Upper lobe of left lung (tissue), 6 donors: Measurements from ENCODE around the gene ITPR1. TPM values are rescaled to one million over a fixed set of nuclear protein-coding genes. Genes with fewer than 3 reads are reported as not detected.

Source experiments
- ATAC-seq, 2 donors: fragments of 200-7000 bp; cut with Tn5 transposase; one replicate each; pipeline ENCODE4 v1.9.1; 2022; ENCODE audit warnings: mild to moderate bottlenecking in 2 of 2, moderate library complexity in 2 of 2; ENCODE audit not compliant: low FRiP score in 2 of 2
- DNase-seq, 2 donors: peaks; one replicate each; pipeline ENCODE4 v3.0.0-alpha.2; 2019 to 2020
- H3K27ac ChIP-seq, 4 donors: fragments of 200-600 bp; sonication (generic); one replicate each; pipeline ENCODE4 v1.5.1; 2016 to 2019
- H3K27me3 ChIP-seq, 4 donors: fragments of 200-600 bp; sonication (generic); one replicate each; pipeline ENCODE4 v1.5.1; 2017 to 2019
- H3K36me3 ChIP-seq, 4 donors: fragments of 200-600 bp; sonication (generic); one replicate each; pipeline ENCODE4 v1.5.1; 2016 to 2019
- H3K4me1 ChIP-seq, 4 donors: fragments of 200-600 bp; sonication (generic); one replicate each; pipeline ENCODE4 v1.5.1; 2018 to 2019
- H3K4me3 ChIP-seq, 4 donors: fragments of 200-600 bp; sonication (generic); one replicate each; pipeline ENCODE4 v1.5.1; 2017 to 2019; ENCODE audit warnings: mild to moderate bottlenecking in 2 of 4, moderate library complexity in 1 of 4
- H3K9me3 ChIP-seq, 4 donors: fragments of 200-600 bp; sonication (generic); one replicate each; pipeline ENCODE4 v1.5.1; 2018 to 2019
- CTCF ChIP-seq, 6 experiments: fragments of 450-650 bp in 4 of 6; fragments of 200-600 bp in 2 of 6; sonication (generic) in 2 of 6; IDR thresholded peaks; one replicate each; pipeline ENCODE4 v1.5.1; 2016 to 2019; ENCODE audit warnings: antibody characterized with exemption in 6 of 6
- EP300 ChIP-seq, 4 donors: sonication (generic); formaldehyde crosslinking; IDR thresholded peaks; one replicate each; pipeline ENCODE4 v1.5.1; 2017; ENCODE audit warnings: antibody characterized with exemption in 4 of 4, control low read depth in 2 of 4
- POLR2A ChIP-seq, 4 donors: fragments of 450-650 bp; IDR thresholded peaks; one replicate each; pipeline ENCODE4 v1.5.1; 2016 to 2017; ENCODE audit warnings: antibody characterized with exemption in 4 of 4, mild to moderate bottlenecking in 2 of 4
- POLR2AphosphoS5 ChIP-seq, 2 donors: sonication (generic); formaldehyde crosslinking; IDR thresholded peaks; one replicate each; pipeline ENCODE4 v1.5.1; 2017; ENCODE audit warnings: antibody characterized with exemption in 2 of 2
- WGBS, 2 donors: methylation state at CpG; one replicate each; pipeline ENCODE4 v1.1.5; 2017 to 2018; 5-methylcytosine and 5-hydroxymethylcytosine counted together
- total RNA-seq, 6 donors: library from RNA; depleted of rRNA in 4 of 6; stranded (reverse); fragments of >200 nt in 4 of 6; gene quantifications; one replicate each; pipeline versions ENCODE4 v1.1.0 to v1.2.1, GENCODE V29; 2016 to 2021
- donor health status: DM: no; HTN: no; CAD: no; lungs with moderate emphysema.
- donor health status: DM: no; HTN: yes; CAD: no; lungs with severe emphysema.

The ITPR1 gene
- total RNA-seq, 6 donors from 2014 or later = 55.5 to 136 (median 66.2) TPM

- WGBS, 2 donors = 72 to 83% methylated on average over 2 of the region's 2 CpGs
- Histone ChIP-seq H3K4me1 (no peaks in the 10 kb centered on the region), H3K27ac (no peak overlapping the region), H3K27me3 (no peaks in the 10 kb centered on the region), H3K36me3 (peaks cover 3 to 60% (median 12%) of the 10 kb centered on the region in 4 donors), H3K9me3 (no peaks in the 10 kb centered on the region), H3K4me3 (no peak overlapping the region)
- no peak for ATAC-seq
- DNase-seq = no peak
- TF ChIP-seq POLR2A (IDR thresholded peaks at IDR 0.05) (no peak), POLR2AphosphoS5 (IDR thresholded peaks at IDR 0.05) (no peak), CTCF (IDR thresholded peaks at IDR 0.05) (no peak), EP300 (IDR thresholded peaks at IDR 0.05) (no peak)
These were observed 171.3 kb downstream of the ITPR1 start for GRCh38 chr3:4664412-4664811.

- 90 to 93% methylated on average over 8 of the region's 8 CpGs for WGBS, 2 donors
- Histone ChIP-seq H3K36me3 (peaks cover 5 to 65% (median 15%) of the 10 kb centered on the region in 4 donors), H3K4me3 (no peak overlapping the region), H3K27me3 (no peaks in the 10 kb centered on the region), H3K9me3 (no peaks in the 10 kb centered on the region), H3K27ac (no peak overlapping the region), H3K4me1 (no peaks in the 10 kb centered on the region)
- DNase-seq (peak in 1 of 2 donors; percentile 15), ATAC-seq (no peak)
- no peak for TF ChIP-seq POLR2A (IDR thresholded peaks at IDR 0.05)
- TF ChIP-seq CTCF (IDR thresholded peaks at IDR 0.05) = no peak
- no peak for TF ChIP-seq EP300 (IDR thresholded peaks at IDR 0.05)
- no peak for TF ChIP-seq POLR2AphosphoS5 (IDR thresholded peaks at IDR 0.05)
These were observed 172.0 kb downstream of the ITPR1 start for GRCh38 chr3:4665197-4665596.

GRCh38 chr3:4666071-4666470, 172.9 kb downstream of the ITPR1 start:
- H3K36me3 ChIP-seq = peaks cover 5 to 74% (median 21%) of the 10 kb centered on the region in 4 donors
- TF ChIP-seq CTCF (IDR thresholded peaks at IDR 0.05) (no peak), EP300 (IDR thresholded peaks at IDR 0.05) (no peak), POLR2A (IDR thresholded peaks at IDR 0.05) (no peak), POLR2AphosphoS5 (IDR thresholded peaks at IDR 0.05) (no peak)
- no peak for DNase-seq

GRCh38 chr3:4670352-4670751, 177.2 kb downstream of the ITPR1 start:
- 76 to 78% methylated on average over 5 of the region's 5 CpGs for WGBS, 2 donors
- no peak for ATAC-seq
- DNase-seq = no peak
- TF ChIP-seq CTCF (IDR thresholded peaks at IDR 0.05) = no peak
- TF ChIP-seq POLR2A (IDR thresholded peaks at IDR 0.05) = no peak
- no peak for TF ChIP-seq POLR2AphosphoS5 (IDR thresholded peaks at IDR 0.05)
- no peak for TF ChIP-seq EP300 (IDR thresholded peaks at IDR 0.05)
- Histone ChIP-seq H3K4me1 (no peaks in the 10 kb centered on the region), H3K9me3 (no peaks in the 10 kb centered on the region), H3K27ac (no peak overlapping the region), H3K4me3 (no peak overlapping the region), H3K36me3 (peaks cover 4 to 71% (median 17%) of the 10 kb centered on the region in 4 donors), H3K27me3 (no peaks in the 10 kb centered on the region)

More at GRCh38 chr3:4666071-4666470, 172.9 kb downstream of the ITPR1 start:
- H3K4me1 ChIP-seq = no peaks in the 10 kb centered on the region
- H3K9me3 ChIP-seq = no peaks in the 10 kb centered on the region
- ATAC-seq = no peak
- no peaks in the 10 kb centered on the region for H3K27me3 ChIP-seq
- H3K27ac ChIP-seq = no peak overlapping the region
- WGBS, 2 donors = 98 to 100% methylated on average over 2 of the region's 2 CpGs
- no peak overlapping the region for H3K4me3 ChIP-seq

- H3K9me3 ChIP-seq = no peaks in the 10 kb centered on the region
- TF ChIP-seq POLR2AphosphoS5 (IDR thresholded peaks at IDR 0.05) = no peak
- no peak for TF ChIP-seq CTCF (IDR thresholded peaks at IDR 0.05)
- no peak for TF ChIP-seq EP300 (IDR thresholded peaks at IDR 0.05)
- ATAC-seq (no peak), DNase-seq (no peak)
- no peak overlapping the region for H3K4me3 ChIP-seq
- 85 to 87% methylated on average over 11 of the region's 11 CpGs for WGBS, 2 donors
- no peak overlapping the region for H3K27ac ChIP-seq
- peaks cover 4 to 52% (median 16%) of the 10 kb centered on the region in 4 donors for H3K36me3 ChIP-seq
- H3K4me1 ChIP-seq = no peaks in the 10 kb centered on the region
- H3K27me3 ChIP-seq = no peaks in the 10 kb centered on the region
These were observed 179.7 kb downstream of the ITPR1 start for GRCh38 chr3:4672725-4673275.
